K562 (cell line): ENCODE measurements around the gene CMIP. TPM values are rescaled to one million over a fixed set of nuclear protein-coding genes. Genes with fewer than 3 reads are reported as not detected.

Source experiments
- BACH1 ChIP-seq: fragments of 200-800 bp; sonication (Bioruptor generic); IDR thresholded peaks from 2 replicates; pipeline ENCODE4 v1.6.1; 2016; ENCODE audit warnings: missing genetic modification characterization, missing compliant biosample characterization
- DPF2 ChIP-seq: fragments of 450-650 bp; IDR thresholded peaks from 2 replicates; pipeline ENCODE4 v1.6.1; 2016
- JUND ChIP-seq, 2 experiments: IDR thresholded peaks; 2 replicates in 1 of 2; 3 replicates in 1 of 2; pipeline ENCODE4 v1.6.1; 2011; ENCODE audit warnings: borderline replicate concordance in 2 of 2, low read depth in 2 of 2, low read length in 2 of 2, improper control_type of control experiment in 1 of 2, missing biosample characterization in 1 of 2, missing genetic modification characterization in 1 of 2, missing genetic modification reagents in 1 of 2
- LCOR ChIP-seq: sonication (generic); formaldehyde crosslinking; IDR thresholded peaks from 2 replicates; pipeline ENCODE4 v1.8.0; 2022; ENCODE audit warnings: mild to moderate bottlenecking, missing genetic modification reagents
- NFIX ChIP-seq: fragments of 250-450 bp; sonication (Bioruptor Pico); IDR thresholded peaks from 2 replicates; pipeline ENCODE4 v1.4.0; 2020; ENCODE audit warnings: low read depth, mild to moderate bottlenecking, moderate library complexity
- PTRF ChIP-seq: fragments of 450-650 bp; IDR thresholded peaks from 2 replicates; pipeline ENCODE4 v1.6.1; 2016; ENCODE audit warnings: mild to moderate bottlenecking, missing genetic modification characterization, missing compliant biosample characterization
- RBM14 ChIP-seq: fragments of 200-400 bp; formaldehyde crosslinking; IDR thresholded peaks from 2 replicates; pipeline ENCODE4 v1.6.1; 2018; ENCODE audit warnings: low read depth, mild to moderate bottlenecking, low read length, moderate library complexity, borderline replicate concordance; ENCODE audit not compliant: insufficient read depth
- THAP12 ChIP-seq: fragments of 250-450 bp; sonication (Bioruptor Pico); IDR thresholded peaks from 2 replicates; pipeline ENCODE4 v1.9.0; 2021; ENCODE audit warnings: mild to moderate bottlenecking, inconsistent platforms
- THRAP3 ChIP-seq: fragments of 450-650 bp; IDR thresholded peaks from 2 replicates; pipeline ENCODE4 v1.6.1; 2016; ENCODE audit warnings: mild to moderate bottlenecking, inconsistent platforms, borderline replicate concordance
- ZNF431 ChIP-seq: sonication (generic); formaldehyde crosslinking; IDR thresholded peaks from 2 replicates; pipeline ENCODE4 v1.8.0; 2022; ENCODE audit warnings: mild to moderate bottlenecking, missing genetic modification reagents
- ZNF79 ChIP-seq: fragments of 250-450 bp; sonication (Bioruptor Pico); IDR thresholded peaks from 2 replicates; pipeline ENCODE4 v1.4.0; 2020; ENCODE audit warnings: low read depth, mild to moderate bottlenecking, moderate library complexity
- polyA plus RNA-seq, 8 experiments: library from polyadenylated mRNA; depleted of rRNA in 4 of 8; stranded (reverse) in 5 of 8; unstranded in 3 of 8; fragments of >200 nt; fragmentation: Nextera tagmentation in 2 of 8; fragmentation: Illumina TruSeq in 1 of 8; extraction: Ambion mirVana in 2 of 8; extraction: Trizol in 1 of 8; gene quantifications; 2 replicates each; pipeline versions ENCODE4 v1.2.1 to v1.2.3, GENCODE V29; 2011 to 2014; ENCODE audit warnings: inconsistent platforms in 1 of 8, missing spikeins in 1 of 8
- total RNA-seq, 7 experiments: library from RNA; depleted of rRNA in 6 of 7; stranded (reverse); fragments of >200 nt in 6 of 7; fragmentation: Illumina TruSeq in 2 of 7; extraction: Trizol in 2 of 7; gene quantifications; 2 replicates each; pipeline versions ENCODE4 v1.2.1 to v1.2.3, GENCODE V29; 2011 to 2021; ENCODE audit warnings: low replicate concordance in 1 of 7

The CMIP gene
- total and polyA plus RNA-seq, 9 of the 15 experiments (the other 6 are each of a cell fraction or from before 2014, with no cell fraction given), result 0.94 to 82.5 (median 10.3) TPM

DNA sequence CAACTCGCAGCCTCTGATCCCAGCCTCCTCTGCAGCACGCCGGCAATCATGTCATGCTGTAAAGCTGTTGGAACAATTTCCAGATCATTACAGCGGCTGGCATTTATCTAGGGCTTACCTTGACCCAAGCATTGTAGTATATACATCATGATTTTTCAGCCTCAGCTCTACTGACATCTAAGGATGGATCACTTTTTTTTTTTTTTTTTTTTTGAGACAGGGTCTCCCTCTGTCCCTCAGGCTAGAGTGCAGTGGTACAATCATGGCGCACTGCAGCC lies 103.3 kb downstream of the CMIP start (continued):
- TF ChIP-seq THAP12 (CRISPR knock-in tag), result no peak
- TF ChIP-seq PTRF (tag), result no peak
- no peak for TF ChIP-seq DPF2
- no peak for TF ChIP-seq ZNF79 (CRISPR knock-in tag)
- no peak for TF ChIP-seq ZNF431 (CRISPR knock-in tag)
- no peak for TF ChIP-seq NFIX
- no peak for TF ChIP-seq JUND (IDR thresholded peaks at IDR 0.05; ENCODE audit: borderline replicate concordance, low read depth, low read length)
- no peak for TF ChIP-seq JUND (tag; IDR thresholded peaks at IDR 0.05; ENCODE audit: borderline replicate concordance, low read depth, low read length)
- TF ChIP-seq RBM14, result no peak
- TF ChIP-seq BACH1 (tag), result no peak
- TF ChIP-seq THRAP3, result no peak
- TF ChIP-seq LCOR (CRISPR knock-in tag), result no peak
- TF ChIP-seq, all 486 proteins: peak for 0
